Measurements from ENCODE around the gene COX6B2. TPM values are rescaled to one million over a fixed set of nuclear protein-coding genes. Genes with fewer than 3 reads are reported as not detected.

COX6B2 gene
- total RNA-seq, 1 donor from 2014 or later: not detected

DNA sequence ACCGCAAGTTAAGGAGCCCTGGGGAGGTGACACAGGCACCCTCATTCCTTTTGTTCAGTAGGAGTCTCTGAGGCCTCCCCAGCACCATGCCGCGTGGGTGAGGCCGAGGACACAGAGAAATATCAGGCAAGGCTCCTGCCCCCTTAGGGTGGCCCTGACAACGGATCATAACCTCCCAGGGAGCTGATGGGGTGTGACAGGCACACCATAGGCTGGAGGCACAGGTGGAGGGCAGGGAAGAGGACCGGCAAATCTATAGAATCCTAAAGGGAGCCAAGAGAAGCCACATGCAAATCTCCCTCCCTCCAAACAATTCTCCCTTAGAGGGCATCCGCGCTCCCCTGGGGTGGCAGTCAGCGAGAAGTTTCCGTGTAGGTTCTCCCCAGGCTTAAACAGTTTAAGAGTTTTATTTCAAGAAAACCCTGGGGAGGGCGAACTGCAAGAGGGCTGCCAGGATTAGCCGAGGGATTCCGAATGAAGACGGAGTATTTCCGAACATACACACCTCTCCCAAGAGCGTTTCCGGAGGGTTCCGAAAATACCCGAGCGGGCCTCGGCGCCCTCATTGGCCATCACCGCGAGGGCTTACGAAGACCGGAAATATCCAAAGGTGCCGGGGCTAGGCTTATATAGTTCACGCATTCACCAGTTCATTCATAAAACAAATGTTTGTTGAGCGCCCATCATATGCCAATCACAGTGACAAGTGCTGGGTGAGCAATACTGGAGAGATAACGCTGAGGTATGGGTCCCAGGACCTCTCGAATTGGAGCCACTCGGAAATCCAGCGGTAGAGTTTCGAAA is 30.6 kb upstream of the COX6B2 start:
- peak overlapping the region; percentile 90 for H3K4me3 ChIP-seq
- H3K9me3 ChIP-seq (ENCODE audit: low read depth): no peaks in the 10 kb centered on the region
- peaks cover 4% of the 10 kb centered on the region for H3K9me3 Mint-ChIP-seq
- peak overlapping the region; percentile 91 for H3K27ac Mint-ChIP-seq
- peak; percentile 98 for DNase-seq (ENCODE audit: low spot score)
- H4K20me1 ChIP-seq (ENCODE audit: low read depth): peaks cover 43% of the 10 kb centered on the region
- H3K4me3 Mint-ChIP-seq: peak overlapping the region; percentile 100
- H3K27ac ChIP-seq: no peak overlapping the region
- peaks cover 7% of the 10 kb centered on the region for H3K36me3 Mint-ChIP-seq
- H3K4me1 ChIP-seq: peaks cover 35% of the 10 kb centered on the region
- H3K27me3 Mint-ChIP-seq (ENCODE audit: insufficient read depth, low read depth): peaks cover 20% of the 10 kb centered on the region
- TF ChIP-seq EZH2phosphoT487 (IDR thresholded peaks at IDR 0.05) (no peak), EZH2 (IDR thresholded peaks at IDR 0.05) (no peak)
- H3F3A ChIP-seq (ENCODE audit: low read depth): peaks cover 50% of the 10 kb centered on the region
- peaks cover 17% of the 10 kb centered on the region for H3K27me3 ChIP-seq
- H3K79me2 ChIP-seq (ENCODE audit: low read depth): peaks cover 32% of the 10 kb centered on the region
- H2AFZ ChIP-seq (replicated peaks): peak overlapping the region; percentile 94
- H3K4me2 ChIP-seq: peak overlapping the region; percentile 80
- peaks cover 42% of the 10 kb centered on the region for H3K4me1 Mint-ChIP-seq
- peak overlapping the region; percentile 48 for H3K9ac ChIP-seq
- H3K36me3 ChIP-seq: no peaks in the 10 kb centered on the region

DNA sequence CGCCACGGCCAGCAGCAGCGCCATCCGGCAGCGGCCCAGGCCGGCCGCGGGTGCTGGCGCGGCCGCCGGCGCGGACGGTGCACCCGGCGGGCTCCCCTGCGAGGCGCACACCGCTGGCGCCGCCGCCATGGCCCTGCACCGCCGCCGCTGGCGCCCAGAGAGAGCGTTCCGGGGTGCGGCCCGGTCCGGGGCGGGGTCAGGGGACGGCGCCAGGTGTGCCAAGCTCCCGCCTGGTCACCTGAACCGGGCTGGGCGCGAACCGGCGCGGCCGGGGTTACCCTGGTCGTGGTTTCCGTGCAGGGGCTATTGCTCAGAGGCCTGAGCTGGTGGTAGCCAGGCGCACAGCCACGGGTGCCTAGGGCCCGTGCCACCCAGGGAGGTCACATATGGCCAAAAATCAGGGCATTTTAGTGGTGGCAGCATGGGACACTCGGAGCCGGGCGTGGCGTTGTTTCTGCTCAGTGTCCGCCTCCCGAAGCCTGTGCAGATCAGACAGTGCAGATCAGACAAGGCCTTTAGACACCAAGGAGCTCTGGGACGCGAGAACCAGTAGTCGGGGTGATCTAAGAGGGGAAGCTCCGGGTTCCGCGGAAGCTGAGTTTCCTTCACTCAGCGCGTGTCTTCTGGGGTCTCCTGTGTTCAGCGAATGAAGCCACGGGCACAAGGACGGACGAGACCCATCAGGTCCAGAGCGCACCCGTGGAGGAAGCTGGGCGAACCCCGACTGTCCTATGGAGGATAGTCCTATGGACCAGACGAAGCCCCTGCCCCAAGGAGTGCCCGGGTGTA is 29.8 kb upstream of the COX6B2 start, which contains the start of gene TMEM238:
TSS of gene TMEM238 (minus strand) at position 162 of the 789 bp plus-strand sequence. CDS start at position 129, 33 bp downstream.
- Mint-ChIP-seq H3K9me3 (peaks cover 4% of the 10 kb centered on the region), H3K36me3 (peaks cover 7% of the 10 kb centered on the region), H3K4me1 (peaks cover 37% of the 10 kb centered on the region), H3K4me3 (peak within 1 kb of the TSS; percentile 100), H3K27ac (no peak within 1 kb of the TSS), H3K27me3 (ENCODE audit: insufficient read depth, low read depth) (peaks cover 24% of the 10 kb centered on the region)
- Histone ChIP-seq H3K9ac (no peak within 1 kb of the TSS), H3K4me3 (peak within 1 kb of the TSS; percentile 90), H3K36me3 (no peaks in the 10 kb centered on the region), H3K27me3 (peaks cover 17% of the 10 kb centered on the region), H3K4me2 (peak within 1 kb of the TSS; percentile 81), H3K27ac (no peak within 1 kb of the TSS), H3K9me3 (ENCODE audit: low read depth) (no peaks in the 10 kb centered on the region), H3K79me2 (ENCODE audit: low read depth) (peaks cover 32% of the 10 kb centered on the region), H2AFZ (replicated peaks) (no peak within 1 kb of the TSS), H4K20me1 (ENCODE audit: low read depth) (peaks cover 35% of the 10 kb centered on the region), H3F3A (ENCODE audit: low read depth) (peaks cover 51% of the 10 kb centered on the region), H3K4me1 (peaks cover 35% of the 10 kb centered on the region)
- DNase-seq (ENCODE audit: low spot score): no peak
- TF ChIP-seq, protein P1, sequence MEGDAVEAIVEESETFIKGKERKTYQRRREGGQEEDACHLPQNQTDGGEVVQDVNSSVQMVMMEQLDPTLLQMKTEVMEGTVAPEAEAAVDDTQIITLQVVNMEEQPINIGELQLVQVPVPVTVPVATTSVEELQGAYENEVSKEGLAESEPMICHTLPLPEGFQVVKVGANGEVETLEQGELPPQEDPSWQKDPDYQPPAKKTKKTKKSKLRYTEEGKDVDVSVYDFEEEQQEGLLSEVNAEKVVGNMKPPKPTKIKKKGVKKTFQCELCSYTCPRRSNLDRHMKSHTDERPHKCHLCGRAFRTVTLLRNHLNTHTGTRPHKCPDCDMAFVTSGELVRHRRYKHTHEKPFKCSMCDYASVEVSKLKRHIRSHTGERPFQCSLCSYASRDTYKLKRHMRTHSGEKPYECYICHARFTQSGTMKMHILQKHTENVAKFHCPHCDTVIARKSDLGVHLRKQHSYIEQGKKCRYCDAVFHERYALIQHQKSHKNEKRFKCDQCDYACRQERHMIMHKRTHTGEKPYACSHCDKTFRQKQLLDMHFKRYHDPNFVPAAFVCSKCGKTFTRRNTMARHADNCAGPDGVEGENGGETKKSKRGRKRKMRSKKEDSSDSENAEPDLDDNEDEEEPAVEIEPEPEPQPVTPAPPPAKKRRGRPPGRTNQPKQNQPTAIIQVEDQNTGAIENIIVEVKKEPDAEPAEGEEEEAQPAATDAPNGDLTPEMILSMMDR (IDR thresholded peaks at IDR 0.05): no peak
- no peak for TF ChIP-seq EZH2phosphoT487 (IDR thresholded peaks at IDR 0.05)
- no peak for TF ChIP-seq EZH2 (IDR thresholded peaks at IDR 0.05)

DNA sequence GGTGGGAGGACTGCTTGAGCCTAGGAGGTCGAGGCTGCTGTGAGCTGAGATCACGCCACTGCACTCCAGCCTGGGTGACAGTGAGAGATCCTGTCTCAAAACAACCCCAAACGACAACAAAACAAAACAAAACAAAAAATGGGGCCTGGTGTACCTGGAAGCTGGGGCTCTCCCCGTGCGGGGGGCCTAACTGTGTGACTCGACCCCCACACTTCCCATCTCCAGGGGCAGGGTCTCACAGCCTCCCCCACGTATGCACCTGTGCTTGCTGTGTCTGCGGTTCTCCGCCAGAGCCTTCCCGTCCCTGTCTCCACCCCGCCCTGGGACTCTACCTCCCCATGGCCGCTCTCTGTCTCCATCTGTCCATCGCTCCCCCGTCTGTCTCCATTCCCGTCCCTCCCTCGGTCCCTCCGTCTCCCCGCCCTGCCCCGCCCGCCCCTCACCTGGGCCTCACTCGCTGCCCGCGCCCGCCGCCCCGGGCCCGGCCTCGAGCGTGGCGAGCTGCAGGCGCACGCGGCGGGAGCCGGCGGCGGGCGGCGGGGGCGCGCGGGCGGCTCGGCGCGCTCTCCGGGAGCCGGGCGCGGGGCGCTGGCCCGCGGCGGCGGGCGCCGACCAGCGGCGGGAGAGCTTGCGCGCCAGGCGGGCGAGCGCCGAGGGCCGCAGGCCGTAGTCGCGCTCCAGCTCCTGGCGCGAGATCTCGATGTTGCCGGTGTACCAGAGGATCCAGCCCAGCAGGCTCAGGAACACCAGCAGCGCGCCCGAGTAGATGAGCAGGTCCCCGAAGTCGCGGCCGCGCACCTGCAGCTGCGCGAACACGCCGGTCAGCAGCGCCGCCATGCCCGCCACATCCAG is 29.0 kb upstream of the COX6B2 start:
- Histone ChIP-seq H3F3A (ENCODE audit: low read depth) (peaks cover 50% of the 10 kb centered on the region), H3K4me1 (peaks cover 38% of the 10 kb centered on the region), H3K79me2 (ENCODE audit: low read depth) (peaks cover 27% of the 10 kb centered on the region), H4K20me1 (ENCODE audit: low read depth) (peaks cover 27% of the 10 kb centered on the region), H3K27me3 (peaks cover 21% of the 10 kb centered on the region), H2AFZ (replicated peaks) (no peak overlapping the region), H3K4me3 (peak overlapping the region; percentile 90), H3K9me3 (ENCODE audit: low read depth) (no peaks in the 10 kb centered on the region), H3K27ac (no peak overlapping the region), H3K9ac (no peak overlapping the region), H3K36me3 (no peaks in the 10 kb centered on the region), H3K4me2 (peak overlapping the region; percentile 81)
- TF ChIP-seq EZH2phosphoT487 (IDR thresholded peaks at IDR 0.05) (no peak), EZH2 (IDR thresholded peaks at IDR 0.05) (no peak)
- TF ChIP-seq, protein P1 (IDR thresholded peaks at IDR 0.05): no peak
- H3K4me3 Mint-ChIP-seq: peak overlapping the region; percentile 81
- no peak overlapping the region for H3K27ac Mint-ChIP-seq
- H3K36me3 Mint-ChIP-seq: peaks cover 5% of the 10 kb centered on the region
- peaks cover 40% of the 10 kb centered on the region for H3K4me1 Mint-ChIP-seq
- H3K9me3 Mint-ChIP-seq: peaks cover 4% of the 10 kb centered on the region
- DNase-seq (ENCODE audit: low spot score): peak; percentile 88
- H3K27me3 Mint-ChIP-seq (ENCODE audit: insufficient read depth, low read depth): peaks cover 25% of the 10 kb centered on the region
